H1 (cell line): Measurements from ENCODE around the gene COQ8B. TPM values are rescaled to one million over a fixed set of nuclear protein-coding genes. Genes with fewer than 3 reads are reported as not detected.

Experiments used
- CTCF ChIA-PET: fragments of 300-600 bp; sonication (Branson Sonifier 250); formaldehyde crosslinking; loops from one replicate; lab custom pipeline; 2021; ENCODE audit not compliant: partially characterized antibody; lab: Charles Lee
- POLR2A ChIA-PET: fragments of 300-600 bp; sonication (Branson Sonifier 250); formaldehyde crosslinking; loops from one replicate; lab custom pipeline; 2021; ENCODE audit warnings: inconsistent platforms; ENCODE audit not compliant: partially characterized antibody; lab: Charles Lee
- DNase-seq, 2 experiments: peaks; one replicate each; pipeline versions ENCODE4 v3.0.0 to v3.0.0-alpha.2; 2010 to 2022; ENCODE audit warnings: low spot score in 2 of 2, low read depth in 1 of 2, mixed read lengths in 1 of 2
- FAIRE-seq: peaks from 2 replicates; lab custom pipeline; 2011; peaks lifted over from hg19 to GRCh38; lab: Jason Lieb, UNC
- H2AFZ ChIP-seq: 2 replicates; pipeline ENCODE4 v1.8.1; 2012; ENCODE audit warnings: low read length, inconsistent platforms
- H2AK5ac ChIP-seq: 2 replicates; pipeline ENCODE4 v1.6.1; 2013; ENCODE audit warnings: low read depth, low read length
- H2BK120ac ChIP-seq: replicated peaks from 2 replicates; pipeline ENCODE3; 2013; ENCODE audit warnings: low read depth, low read length, inconsistent platforms
- H2BK12ac ChIP-seq: 2 replicates; pipeline ENCODE4 v1.6.1; 2013; ENCODE audit warnings: low read depth, low read length
- H2BK15ac ChIP-seq: 2 replicates; pipeline ENCODE4 v1.6.1; 2013; ENCODE audit warnings: low read length
- H2BK20ac ChIP-seq: 2 replicates; pipeline ENCODE4 v1.6.1; 2013; ENCODE audit warnings: low read length
- H2BK5ac ChIP-seq: 2 replicates; pipeline ENCODE4 v1.6.1; 2013; ENCODE audit warnings: low read depth, low read length
- H3K14ac ChIP-seq: 2 replicates; pipeline ENCODE4 v1.6.1; 2013; ENCODE audit warnings: inconsistent platforms; ENCODE audit not compliant: insufficient read length
- H3K18ac ChIP-seq: 2 replicates; pipeline ENCODE4 v1.6.1; 2013; ENCODE audit warnings: low read length; ENCODE audit errors: extremely low read depth
- H3K23ac ChIP-seq: 2 replicates; pipeline ENCODE4 v1.6.1; 2013; ENCODE audit warnings: inconsistent platforms; ENCODE audit not compliant: insufficient read length
- H3K23me2 ChIP-seq: 2 replicates; pipeline ENCODE4 v1.6.1; 2013; ENCODE audit warnings: low read depth, low read length
- H3K27ac ChIP-seq: 2 replicates; pipeline ENCODE4 v1.6.1; 2011; ENCODE audit warnings: low read depth, low read length, inconsistent platforms
- H3K27me3 ChIP-seq, 4 experiments: replicated peaks in 1 of 4; 1 replicate in 1 of 4; 2 replicates in 3 of 4; pipeline versions ENCODE4 v1.6.1 to v1.8.1; 2011 to 2013; ENCODE audit warnings: low read length in 3 of 4, mild to moderate bottlenecking in 3 of 4, inconsistent platforms in 2 of 4, mixed read lengths in 2 of 4, moderate library complexity in 1 of 4; ENCODE audit not compliant: control insufficient read depth in 3 of 4, insufficient read depth in 3 of 4; ENCODE audit errors: extremely low read depth in 1 of 4
- H3K36me3 ChIP-seq, 4 experiments: 2 replicates each; pipeline versions ENCODE4 v1.6.1 to v1.8.1; 2011 to 2013; ENCODE audit warnings: mild to moderate bottlenecking in 4 of 4, low read length in 3 of 4, moderate library complexity in 2 of 4, control low read depth in 1 of 4, inconsistent platforms in 1 of 4; ENCODE audit not compliant: insufficient read depth in 4 of 4, control insufficient read depth in 2 of 4
- H3K4ac ChIP-seq: replicated peaks from 2 replicates; pipeline ENCODE3; 2013; ENCODE audit warnings: low read length, low read depth, mixed read lengths, inconsistent platforms; ENCODE audit not compliant: insufficient read length
- H3K4me1 ChIP-seq, 4 experiments: replicated peaks in 1 of 4; 1 replicate in 1 of 4; 2 replicates in 3 of 4; pipeline versions ENCODE4 v1.6.1 to v1.8.1; 2011 to 2013; ENCODE audit warnings: low read length in 3 of 4, inconsistent platforms in 2 of 4, mixed read lengths in 1 of 4; ENCODE audit not compliant: insufficient read depth in 4 of 4, control insufficient read depth in 3 of 4
- H3K4me2 ChIP-seq, 2 experiments: 2 replicates each; pipeline versions ENCODE4 v1.6.1 to v1.8.1; 2011 to 2013; ENCODE audit warnings: low read depth in 2 of 2, low read length in 2 of 2, control low read depth in 1 of 2, inconsistent platforms in 1 of 2, mild to moderate bottlenecking in 1 of 2; ENCODE audit not compliant: insufficient read depth in 1 of 2
- H3K4me3 ChIP-seq, 4 experiments: fragments of 200-600, 300-600 bp in 1 of 4; sonication (generic), shearing (Covaris generic), sonication (Bioruptor Twin) in 1 of 4; 2 replicates each; pipeline versions ENCODE4 v1.5.1 to v1.8.1; 2011 to 2016; ENCODE audit warnings: low read length in 4 of 4, low read depth in 3 of 4, control low read depth in 2 of 4, inconsistent platforms in 2 of 4, mild to moderate bottlenecking in 2 of 4, mixed read lengths in 1 of 4, moderate library complexity in 1 of 4; ENCODE audit not compliant: insufficient read depth in 2 of 4; ENCODE audit errors: extremely low read depth in 1 of 4
- H3K56ac ChIP-seq: replicated peaks from 2 replicates; pipeline ENCODE3; 2013; ENCODE audit warnings: low read depth, mild to moderate bottlenecking, mixed read lengths, low read length, inconsistent platforms; ENCODE audit not compliant: insufficient read length
- H3K79me1 ChIP-seq: 2 replicates; pipeline ENCODE4 v1.6.1; 2013; ENCODE audit warnings: low read depth, low read length, control low read depth
- H3K79me2 ChIP-seq, 2 experiments: 2 replicates each; pipeline versions ENCODE4 v1.6.1 to v1.8.1; 2012 to 2013; ENCODE audit warnings: low read length in 2 of 2, mild to moderate bottlenecking in 2 of 2, inconsistent platforms in 1 of 2; ENCODE audit not compliant: insufficient read depth in 2 of 2, control insufficient read depth in 1 of 2
- H3K9ac ChIP-seq, 4 experiments: replicated peaks in 1 of 4; 1 replicate in 1 of 4; 2 replicates in 3 of 4; pipeline versions ENCODE4 v1.6.1 to v1.8.1; 2011 to 2013; ENCODE audit warnings: low read depth in 3 of 4, low read length in 3 of 4, control low read depth in 2 of 4, mild to moderate bottlenecking in 2 of 4, moderate library complexity in 2 of 4, inconsistent platforms in 1 of 4; ENCODE audit errors: extremely low read depth in 1 of 4
- H3K9me3 ChIP-seq, 2 experiments: 2 replicates each; pipeline versions ENCODE4 v1.6.1 to v1.8.1; 2012 to 2013; ENCODE audit warnings: mild to moderate bottlenecking in 2 of 2, moderate library complexity in 2 of 2, control low read depth in 1 of 2, inconsistent platforms in 1 of 2, low read depth in 1 of 2, low read length in 1 of 2, mixed read lengths in 1 of 2; ENCODE audit not compliant: insufficient read depth in 2 of 2
- H4K20me1 ChIP-seq, 2 experiments: replicated peaks in 1 of 2; 2 replicates each; pipeline versions ENCODE3 to v1.8.1; 2011 to 2013; ENCODE audit warnings: inconsistent platforms in 2 of 2, low read length in 2 of 2, mild to moderate bottlenecking in 1 of 2; ENCODE audit not compliant: insufficient read depth in 2 of 2, control insufficient read depth in 1 of 2
- H4K5ac ChIP-seq: 2 replicates; pipeline ENCODE4 v1.6.1; 2013; ENCODE audit warnings: low read length, low read depth, mixed read lengths, inconsistent platforms; ENCODE audit not compliant: insufficient read length
- H4K8ac ChIP-seq: 2 replicates; pipeline ENCODE4 v1.8.0; 2013; ENCODE audit warnings: mild to moderate bottlenecking, moderate library complexity, low read length, inconsistent platforms; ENCODE audit not compliant: insufficient read depth; ENCODE audit errors: extremely low read depth
- H4K91ac ChIP-seq: replicated peaks from 2 replicates; pipeline ENCODE3; 2013; ENCODE audit warnings: low read length, mixed read lengths, inconsistent platforms; ENCODE audit not compliant: insufficient read length
- ASH2L ChIP-seq: fragments of 200-600, 300-600 bp; sonication (generic); IDR thresholded peaks from one replicate; pipeline ENCODE4 v1.7.1; 2017; ENCODE audit warnings: low read length
- CBX5 ChIP-seq: fragments of 300-800, 300-1000 bp; sonication (generic); IDR thresholded peaks from 2 replicates; pipeline ENCODE4 v1.7.1; 2016; ENCODE audit warnings: antibody characterized with exemption, low read length, low read depth
- CHD2 ChIP-seq: IDR thresholded peaks from 2 replicates; pipeline ENCODE4 v1.6.1; 2012; ENCODE audit warnings: low read length, improper control_type of control experiment
- CTCF ChIP-seq, 3 experiments: IDR thresholded peaks; 1 replicate in 2 of 3; 2 replicates in 1 of 3; pipeline versions ENCODE4 v1.5.1 to v1.6.1; 2011; ENCODE audit warnings: low read length in 3 of 3, mild to moderate bottlenecking in 3 of 3, inconsistent platforms in 2 of 3, low read depth in 1 of 3, moderate library complexity in 1 of 3; ENCODE audit not compliant: insufficient read depth in 1 of 3; ENCODE audit errors: control extremely low read depth in 1 of 3
- GABPA ChIP-seq: IDR thresholded peaks from 2 replicates; pipeline ENCODE4 v1.6.1; 2011; ENCODE audit warnings: mild to moderate bottlenecking, low read length, moderate library complexity, borderline replicate concordance; ENCODE audit not compliant: insufficient read depth
- HDAC2 ChIP-seq, 2 experiments: fragments of 300-600 bp in 1 of 2; sonication (generic) in 1 of 2; IDR thresholded peaks; 2 replicates each; pipeline ENCODE4 v1.6.1; 2011 to 2012; ENCODE audit warnings: low read depth in 2 of 2, low read length in 2 of 2, mild to moderate bottlenecking in 2 of 2, moderate library complexity in 2 of 2, borderline replicate concordance in 1 of 2, inconsistent platforms in 1 of 2
- POLR2AphosphoS5 ChIP-seq: IDR thresholded peaks from 2 replicates; pipeline ENCODE4 v1.6.1; 2011; ENCODE audit warnings: low read depth, low read length
- POU5F1 ChIP-seq: IDR thresholded peaks from 2 replicates; pipeline ENCODE4 v1.6.1; 2011; ENCODE audit warnings: low read depth, mild to moderate bottlenecking, low read length, moderate library complexity
- SP2 ChIP-seq: IDR thresholded peaks from 2 replicates; pipeline ENCODE4 v1.6.1; 2012; ENCODE audit warnings: mild to moderate bottlenecking, low read length, inconsistent platforms
- TAF1 ChIP-seq: IDR thresholded peaks from 2 replicates; pipeline ENCODE4 v1.6.1; 2011; ENCODE audit warnings: mild to moderate bottlenecking, low read depth, low read length
- TAF7 ChIP-seq: optimal IDR thresholded peaks from 2 replicates; pipeline ENCODE3; 2011; ENCODE audit warnings: low read depth, mild to moderate bottlenecking, inconsistent platforms, low read length, moderate library complexity, borderline replicate concordance
- WGBS, 2 experiments: shearing (Covaris generic) in 1 of 2; methylation state at CpG; one replicate each; pipeline versions ENCODE4 v1.1.6 to v1.1.7; 2013 to 2015; ENCODE audit warnings: low lambda C conversion rate in 2 of 2, mixed read lengths in 2 of 2, inconsistent platforms in 1 of 2, low coverage in 1 of 2, missing lambda C conversion rate in 1 of 2; ENCODE audit not compliant: insufficient replicate concordance in 2 of 2, insufficient coverage in 1 of 2, insufficient read length in 1 of 2; ENCODE audit errors: extremely low coverage in 1 of 2, missing lambda C conversion rate in 1 of 2; 5-methylcytosine and 5-hydroxymethylcytosine counted together
- polyA plus RNA-seq, 7 experiments: library from polyadenylated mRNA; depleted of rRNA in 3 of 7; stranded (reverse) in 5 of 7; unstranded in 2 of 7; fragments of >200 nt in 5 of 7; fragments of 200-250 nt in 2 of 7; gene quantifications; 1 replicate in 5 of 7; 2 replicates in 1 of 7; 4 replicates in 1 of 7; pipeline versions ENCODE4 v1.2.1 to v1.2.3, GENCODE V29; 2011 to 2013; ENCODE audit warnings: missing spikeins in 2 of 7, mixed read lengths in 2 of 7
- total RNA-seq: library from RNA; stranded (reverse); fragmentation: NEBNext Ultra II Directional; extraction: Animal tissue kit (Norgen Biotek cat#: 25700); gene quantifications from 2 replicates; pipeline ENCODE4 v1.2.1, GENCODE V29; 2021

Gene COQ8B
- total and polyA plus RNA-seq, 2 of the 8 experiments (the other 6 are each of a cell fraction or from before 2014, with no cell fraction given) = 41.7 to 46.1 TPM

GRCh38 chr19:40763963-40764362 lies 47.3 kb upstream of the COQ8B start:
- H3K27me3 ChIP-seq = no peaks in the 10 kb centered on the region
- no peak overlapping the region for H3K18ac ChIP-seq
- H4K91ac ChIP-seq = no peak overlapping the region
- no peak overlapping the region for H2AFZ ChIP-seq
- no peak overlapping the region for H2BK120ac ChIP-seq
- H3K4me3 ChIP-seq = no peak overlapping the region
- no peaks in the 10 kb centered on the region for H3K4me1 ChIP-seq
- peaks cover 2% of the 10 kb centered on the region; the same call in 1 of the 2 replicates for H3K79me1 ChIP-seq
- H2BK20ac ChIP-seq = no peak overlapping the region
- no peak overlapping the region for H2BK12ac ChIP-seq
- POLR2A ChIA-PET = interaction anchor here (0.7 to 17.9 kb wide), 7 partner anchors 8 to 44 kb away, joined by 3 to 399 read pairs (median 5); partner anchors contain the start of genes ACTMAP, RAB4B and SNRPA
- no peak overlapping the region for H4K5ac ChIP-seq
- H3K79me2 ChIP-seq = peaks cover 0 to 2% of the 10 kb centered on the region in 2 experiments; a peak in 2 of 4 replicates
- H3K9me3 ChIP-seq = no peaks in the 10 kb centered on the region
- CTCF ChIA-PET = interaction anchor here (1.0 to 1.4 kb wide), 3 partner anchors 9 to 28 kb away, joined by 4 to 6 read pairs (median 4); no protein-coding TSS in a partner anchor
- H3K56ac ChIP-seq = no peak overlapping the region
- H3K14ac ChIP-seq = no peak overlapping the region
- no peak overlapping the region for H2AK5ac ChIP-seq
- WGBS, 2 experiments = 93% methylated on average over 10 of the region's 10 CpGs; no CpG with 5 or more reads in 1 of the 2 experiments
- no peak overlapping the region for H3K4me2 ChIP-seq
- DNase-seq (no peak), FAIRE-seq (no peak)
- H2BK15ac ChIP-seq = no peak overlapping the region
- H3K27ac ChIP-seq = no peak overlapping the region
- no peaks in the 10 kb centered on the region; the same call in 1 of the 2 replicates for H3K23me2 ChIP-seq
- H3K9ac ChIP-seq = no peak overlapping the region
- H4K8ac ChIP-seq = no peak overlapping the region
- H4K20me1 ChIP-seq = peaks cover 14 to 24% of the 10 kb centered on the region in 2 experiments
- no peak overlapping the region for H3K23ac ChIP-seq
- H2BK5ac ChIP-seq = no peak overlapping the region
- H3K36me3 ChIP-seq = peaks cover 53 to 77% (median 64%) of the 10 kb centered on the region in 4 experiments
- H3K4ac ChIP-seq = no peak overlapping the region
- TF ChIP-seq SP2 (no peak), HDAC2 (IDR thresholded peaks at IDR 0.05; ENCODE audit: borderline replicate concordance in 1 of 2, low read depth in 2 of 2, low read length in 2 of 2) (no peak), POU5F1 (no peak), CHD2 (no peak), GABPA (no peak), TAF7 (no peak), ASH2L (no peak), CTCF (IDR thresholded peaks at IDR 0.05; ENCODE audit: control extremely low read depth in 1 of 3, insufficient read depth in 1 of 3, low read depth in 1 of 3, low read length in 3 of 3) (no peak), TAF1 (no peak), CBX5 (no peak), POLR2AphosphoS5 (no peak; the same call in 1 of the 2 replicates)
